GM04504 (cell line): Measurements from ENCODE around the gene PRSS21.

Source experiments
- DNase-seq: peaks from one replicate; pipeline ENCODE4 v3.0.0-alpha.2; 2012; ENCODE audit warnings: low read depth

PRSS21 gene, protein sequence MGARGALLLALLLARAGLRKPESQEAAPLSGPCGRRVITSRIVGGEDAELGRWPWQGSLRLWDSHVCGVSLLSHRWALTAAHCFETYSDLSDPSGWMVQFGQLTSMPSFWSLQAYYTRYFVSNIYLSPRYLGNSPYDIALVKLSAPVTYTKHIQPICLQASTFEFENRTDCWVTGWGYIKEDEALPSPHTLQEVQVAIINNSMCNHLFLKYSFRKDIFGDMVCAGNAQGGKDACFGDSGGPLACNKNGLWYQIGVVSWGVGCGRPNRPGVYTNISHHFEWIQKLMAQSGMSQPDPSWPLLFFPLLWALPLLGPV

DNA sequence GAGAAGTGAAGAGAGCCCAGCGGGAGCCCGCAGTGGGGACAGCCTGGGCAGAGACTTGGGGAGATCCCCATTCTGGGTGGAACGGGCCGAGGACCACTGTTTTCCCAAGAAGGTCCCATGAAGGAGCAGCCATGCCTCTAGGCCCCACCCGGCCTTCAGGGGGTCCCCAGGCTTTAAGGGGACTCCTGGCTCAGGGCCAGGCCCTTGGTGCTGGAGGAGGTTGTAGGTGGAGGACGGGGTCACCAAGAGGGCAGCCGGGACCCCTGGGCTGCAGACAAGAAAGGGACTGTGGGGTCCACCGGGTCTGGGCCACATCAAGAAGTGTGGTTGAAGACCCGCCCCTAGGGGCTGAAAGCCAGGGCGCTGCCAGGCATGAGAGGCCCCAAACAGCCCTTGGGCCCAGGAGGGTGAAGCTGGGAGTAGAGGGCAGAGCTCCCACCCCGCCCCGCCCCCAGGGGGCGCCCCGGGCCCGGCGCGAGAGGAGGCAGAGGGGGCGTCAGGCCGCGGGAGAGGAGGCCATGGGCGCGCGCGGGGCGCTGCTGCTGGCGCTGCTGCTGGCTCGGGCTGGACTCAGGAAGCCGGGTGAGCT, at the start of gene PRSS21:
PRSS21 (plus strand) TSS at position 487 of the 589 bp plus-strand sequence; CDS start at position 519, 32 bp downstream.
- DNase-seq = no peak

DNA sequence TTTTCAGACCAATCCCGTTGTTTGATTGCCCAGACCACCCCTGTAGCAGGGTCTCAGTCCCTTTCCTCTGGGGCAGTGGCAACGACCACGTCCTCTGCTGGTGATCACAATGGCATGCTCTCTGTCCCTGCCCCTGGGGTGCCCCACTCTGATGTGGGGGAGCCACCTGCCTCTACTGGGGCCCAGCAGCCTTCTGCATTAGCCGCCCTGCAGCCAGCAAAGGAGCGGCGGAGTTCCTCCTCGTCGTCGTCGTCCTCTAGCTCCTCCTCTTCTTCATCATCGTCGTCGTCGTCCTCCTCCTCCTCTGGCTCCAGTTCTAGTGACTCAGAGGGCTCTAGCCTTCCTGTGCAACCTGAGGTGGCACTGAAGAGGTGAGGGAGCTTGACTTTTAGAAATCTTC, 49.1 kb upstream of the PRSS21 start:
- DNase-seq = no peak

DNA sequence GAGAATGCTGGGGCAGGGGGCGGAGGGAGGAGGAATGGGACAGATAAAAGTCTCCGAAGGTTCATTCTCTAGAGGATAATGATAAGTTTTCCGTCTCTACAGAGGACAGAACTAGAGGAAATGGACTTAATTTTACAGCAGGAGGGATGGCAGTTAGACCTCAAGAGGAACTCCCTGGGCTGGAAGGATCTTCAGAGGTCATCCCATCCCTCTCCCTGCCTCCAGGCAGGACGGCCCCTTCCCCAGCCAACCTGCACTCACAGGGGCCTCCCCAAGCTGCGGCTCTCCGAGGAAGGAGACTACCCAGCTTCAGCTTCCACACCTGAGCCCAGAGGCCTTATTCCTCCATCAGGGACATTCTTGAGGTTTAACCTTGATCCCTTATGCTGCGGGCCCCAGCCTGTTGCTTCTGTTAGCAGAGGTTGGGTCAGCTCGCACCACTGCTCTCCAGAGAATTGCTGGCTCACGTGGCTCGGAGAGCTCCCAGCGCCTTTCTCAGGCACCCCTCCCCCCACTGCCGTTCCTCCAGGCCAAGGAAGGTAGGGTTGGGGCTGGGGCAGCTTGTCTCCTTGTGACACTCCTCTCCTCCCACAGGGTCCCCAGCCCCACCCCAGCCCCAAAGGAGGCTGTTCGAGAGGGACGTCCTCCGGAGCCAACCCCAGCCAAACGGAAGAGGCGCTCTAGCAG, 48.5 kb upstream of the PRSS21 start:
- no peak for DNase-seq

DNA sequence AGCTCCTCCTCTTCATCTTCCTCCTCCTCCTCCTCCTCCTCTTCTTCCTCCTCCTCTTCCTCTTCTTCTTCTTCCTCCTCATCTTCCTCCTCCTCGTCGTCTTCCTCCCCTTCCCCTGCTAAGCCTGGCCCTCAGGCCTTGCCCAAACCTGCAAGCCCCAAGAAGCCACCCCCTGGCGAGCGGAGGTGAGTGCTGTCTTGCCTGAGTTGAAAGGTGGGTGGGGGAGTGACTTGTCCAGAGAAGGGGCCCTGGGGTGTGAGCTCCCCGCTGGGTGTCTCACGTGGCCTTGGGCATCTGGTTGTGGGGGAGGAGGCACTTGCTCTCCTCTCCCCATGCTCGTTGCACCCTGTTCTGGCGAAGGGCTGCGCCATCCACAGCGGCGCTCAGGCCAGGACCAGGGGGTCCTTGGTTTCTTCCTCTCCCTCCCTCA, 47.9 kb upstream of the PRSS21 start:
- no peak for DNase-seq

DNA sequence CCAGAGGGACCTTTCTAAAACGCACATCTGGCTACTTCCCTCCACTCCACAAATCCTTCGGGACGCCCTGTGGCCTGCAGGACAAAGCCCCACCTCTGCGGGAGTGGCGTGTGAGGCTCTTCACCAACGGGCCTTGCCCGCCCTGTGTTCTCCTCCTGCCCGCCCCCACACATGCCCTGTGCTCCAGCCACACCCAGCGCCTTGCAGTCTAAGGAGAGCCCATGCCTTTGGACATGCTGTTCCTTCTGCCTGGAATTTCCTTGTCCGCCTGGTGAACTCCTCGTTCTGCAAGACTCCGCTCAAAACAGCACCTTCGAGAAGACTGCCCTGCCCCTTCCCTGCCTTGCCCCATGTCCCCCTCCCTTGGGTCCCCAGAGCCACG, 47.4 kb upstream of the PRSS21 start:
- no peak for DNase-seq

DNA sequence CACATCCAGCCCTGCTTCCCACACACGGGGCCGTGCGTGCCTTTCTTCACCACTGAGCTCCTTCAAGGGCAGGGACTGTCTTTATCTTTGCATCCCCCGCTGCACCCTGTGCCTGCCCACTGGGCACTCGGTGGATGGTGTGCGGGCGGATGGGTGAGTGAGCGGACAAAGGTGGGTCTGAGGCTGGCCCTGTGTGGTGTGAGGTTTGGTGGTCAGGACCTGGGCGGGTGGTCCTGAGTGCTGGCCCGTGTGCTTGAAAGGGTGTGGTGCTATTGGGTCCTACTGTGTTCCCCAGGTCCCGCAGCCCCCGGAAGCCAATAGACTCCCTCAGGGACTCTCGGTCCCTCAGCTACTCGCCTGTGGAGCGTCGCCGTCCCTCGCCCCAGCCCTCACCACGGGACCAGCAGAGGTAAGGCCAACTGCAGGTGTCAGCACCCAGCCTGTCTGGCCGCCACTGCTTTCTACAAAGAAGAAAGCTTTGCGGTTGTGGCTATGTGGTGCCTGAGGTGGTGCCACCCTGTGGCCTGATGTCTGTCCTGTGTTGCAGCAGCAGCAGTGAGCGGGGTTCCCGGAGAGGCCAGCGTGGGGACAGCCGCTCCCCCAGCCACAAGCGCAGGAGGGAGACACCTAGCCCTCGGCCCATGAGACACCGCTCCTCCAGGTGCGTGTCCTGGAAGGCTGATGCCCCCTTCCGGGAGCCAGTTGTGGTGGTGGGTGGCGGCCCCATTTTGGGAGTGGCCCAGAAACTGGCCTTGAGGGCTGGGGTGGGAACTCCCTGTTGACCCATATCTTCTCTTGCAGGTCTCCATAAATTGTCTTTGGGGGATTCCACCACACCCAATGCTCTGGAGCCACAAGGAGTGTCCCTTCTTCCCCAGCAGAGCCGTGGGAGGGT, 46.7 kb upstream of the PRSS21 start:
- DNase-seq = no peak

DNA sequence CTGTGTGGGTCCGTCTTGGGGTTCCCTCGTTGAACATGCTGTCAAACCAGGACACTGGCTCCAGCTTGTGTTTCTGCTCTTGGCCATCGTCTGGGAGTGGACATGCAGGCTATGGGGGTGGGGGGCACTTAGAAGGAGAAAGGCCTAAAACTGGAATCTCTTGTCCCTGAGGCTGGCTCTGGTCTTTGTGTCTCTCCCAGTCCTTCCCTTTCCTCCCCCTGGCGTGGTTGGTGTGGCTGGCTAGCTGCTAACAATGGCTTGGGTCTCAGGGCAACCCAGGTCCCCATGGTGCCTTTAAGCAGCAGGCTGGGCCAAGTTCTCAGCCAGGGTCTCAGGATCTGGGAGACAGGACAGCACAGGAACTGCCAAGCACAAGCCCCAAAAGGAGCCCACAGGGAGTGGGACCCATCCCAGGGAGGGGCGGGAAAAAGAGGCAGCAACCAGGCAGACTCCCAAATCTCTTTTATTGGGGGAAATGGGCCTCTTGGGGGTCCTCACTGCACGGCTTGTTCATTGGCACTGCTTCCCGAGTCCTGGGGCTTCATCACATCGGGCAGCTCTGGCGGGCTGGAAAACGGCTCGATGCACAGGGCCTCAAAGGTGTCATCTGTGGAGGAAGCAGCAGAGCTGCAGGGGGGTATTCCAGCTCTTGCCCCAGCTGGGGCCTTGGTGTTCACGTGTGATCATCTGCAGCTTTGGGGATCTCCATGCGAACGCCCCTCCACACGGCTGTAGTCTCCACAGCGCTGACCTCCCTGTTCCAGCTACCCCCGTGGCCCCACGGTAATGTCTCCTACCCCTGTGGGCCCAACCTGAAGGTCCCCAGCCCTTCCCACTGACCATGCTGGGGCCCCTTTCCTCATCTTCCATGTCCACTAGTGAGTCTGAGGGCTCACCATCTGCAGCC, 45.3 kb upstream of the PRSS21 start:
- DNase-seq = no peak

DNA sequence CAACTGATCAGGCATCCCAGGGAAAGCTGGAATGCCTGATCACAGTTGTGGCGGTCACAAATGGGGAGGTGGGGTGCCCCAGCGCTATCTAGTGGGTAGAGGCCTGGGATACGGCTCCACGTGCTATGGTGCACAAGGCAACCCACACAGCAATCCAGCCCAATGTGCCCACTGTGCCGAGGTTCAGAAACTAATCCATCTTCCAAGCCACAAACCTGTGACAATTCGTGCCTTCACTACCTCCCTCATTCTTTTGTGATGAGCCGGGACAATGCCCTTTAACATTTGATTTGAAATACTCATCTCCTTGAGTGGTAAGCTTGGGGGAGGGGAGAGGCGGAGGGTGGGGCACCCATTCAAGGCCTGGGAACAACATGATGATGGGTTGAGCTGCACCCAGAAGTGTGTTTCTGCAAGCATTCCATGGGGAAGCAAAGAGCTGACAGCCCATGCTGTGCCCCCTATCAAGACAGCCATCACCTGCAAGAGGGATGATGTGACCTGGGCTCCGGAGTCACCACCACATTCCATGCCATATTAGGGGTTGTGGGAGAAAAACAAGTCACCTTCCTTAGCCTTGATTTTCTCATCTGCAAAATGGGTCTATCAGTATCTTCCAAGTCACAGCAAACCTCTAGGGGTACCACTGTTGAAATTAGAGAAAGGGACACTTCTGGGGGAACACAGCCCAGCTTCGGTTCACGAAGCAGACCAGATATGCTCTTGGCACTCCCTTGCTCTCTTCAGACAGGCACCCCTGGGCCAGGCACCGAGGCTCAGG, 43.7 kb upstream of the PRSS21 start:
- DNase-seq = no peak

DNA sequence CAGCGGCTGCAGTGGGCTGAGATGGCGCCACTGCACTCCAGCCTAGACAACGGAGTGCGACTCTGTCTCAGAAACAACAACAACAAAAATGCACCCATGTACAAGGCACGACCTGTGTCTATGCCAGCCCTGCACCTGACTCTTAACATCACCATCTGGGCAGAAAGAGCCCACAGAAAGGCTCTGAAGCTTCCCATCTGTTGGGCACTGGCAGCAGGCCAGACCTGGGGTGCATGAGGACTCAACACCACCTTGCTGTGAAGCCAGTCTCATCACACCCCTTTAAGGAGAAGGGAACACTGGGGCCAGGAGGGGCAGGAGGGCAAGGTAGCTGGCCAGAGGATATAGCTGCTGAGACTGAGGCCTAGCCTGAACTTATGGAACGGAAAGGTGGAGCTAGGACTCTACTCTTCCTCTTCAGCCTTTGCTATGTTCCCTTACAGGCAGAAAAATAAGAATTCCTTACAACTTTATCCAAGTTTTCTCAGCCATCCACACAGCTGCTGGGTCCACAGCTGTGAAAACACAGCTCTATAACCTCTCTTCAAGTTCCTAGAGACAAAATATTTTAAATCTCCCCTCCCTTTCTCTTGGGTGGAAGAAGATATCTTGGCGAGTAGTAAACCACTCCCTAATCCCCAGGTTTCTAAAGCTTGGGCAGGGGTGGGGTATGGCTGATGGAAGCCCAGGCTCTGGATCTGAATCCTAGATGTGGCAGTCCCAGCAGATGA, 42.7 kb upstream of the PRSS21 start:
- no peak for DNase-seq

DNA sequence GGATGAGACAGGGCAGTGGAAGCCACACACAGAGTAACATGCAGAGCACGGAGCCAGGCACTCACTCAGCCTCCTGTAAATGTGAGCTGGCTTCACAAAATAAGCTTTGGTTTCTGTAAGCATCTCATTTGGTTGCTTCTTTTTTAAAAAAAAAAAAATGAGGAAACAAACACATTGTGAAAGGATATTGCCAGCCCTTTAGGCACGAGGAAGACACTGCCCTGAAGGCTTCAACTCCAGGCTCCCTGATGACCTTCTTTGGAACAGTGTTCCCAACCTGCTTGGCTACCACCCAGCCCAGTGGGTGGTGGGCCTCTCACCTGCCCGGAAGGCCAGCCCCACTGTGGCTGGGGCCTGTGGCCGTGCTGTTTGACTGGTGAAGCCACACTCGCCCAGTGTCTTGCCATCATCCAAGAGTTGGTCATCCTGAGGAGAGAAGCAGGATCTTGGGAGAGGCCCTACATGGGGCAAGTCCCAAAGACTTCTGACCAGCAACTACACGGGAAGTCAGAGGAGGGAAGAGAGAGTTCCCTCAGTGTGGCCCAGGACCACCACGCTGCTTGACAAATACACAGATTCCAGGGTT, 41.8 kb upstream of the PRSS21 start:
- no peak for DNase-seq

DNA sequence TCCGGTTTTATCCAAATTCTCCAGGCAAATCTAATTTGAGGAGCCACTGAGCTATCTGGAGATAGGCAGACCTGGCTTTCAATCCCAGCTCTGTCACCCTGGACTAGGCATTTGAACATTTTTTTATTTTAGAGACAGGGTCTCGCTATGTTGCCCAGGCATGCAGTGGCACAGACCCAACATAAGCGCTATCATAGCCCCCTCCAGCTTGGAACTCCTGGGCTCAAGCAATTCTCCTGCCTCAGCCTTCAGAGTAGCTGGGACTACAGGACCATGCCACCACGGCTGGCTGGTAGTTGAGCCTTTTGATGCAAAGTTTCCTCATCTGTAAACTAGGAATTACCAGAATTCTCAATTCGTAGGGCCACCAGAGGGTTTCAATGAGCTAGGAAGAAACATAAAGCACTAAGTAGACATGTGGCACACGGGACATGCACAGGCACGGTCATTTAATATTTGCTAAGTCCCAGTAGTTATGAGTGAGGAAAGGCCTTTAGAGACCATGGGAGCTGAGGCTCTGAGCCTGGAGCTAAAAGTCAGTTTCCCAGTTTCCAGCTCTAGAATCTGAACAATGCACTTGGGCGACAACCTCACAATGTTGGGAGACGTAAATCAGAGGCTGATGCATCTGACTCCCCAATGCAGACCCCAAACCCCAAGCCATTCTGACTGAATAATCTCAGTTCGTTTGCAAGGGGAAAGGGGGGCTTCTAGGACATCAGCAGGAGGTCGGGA, 41.1 kb upstream of the PRSS21 start:
- DNase-seq = no peak

DNA sequence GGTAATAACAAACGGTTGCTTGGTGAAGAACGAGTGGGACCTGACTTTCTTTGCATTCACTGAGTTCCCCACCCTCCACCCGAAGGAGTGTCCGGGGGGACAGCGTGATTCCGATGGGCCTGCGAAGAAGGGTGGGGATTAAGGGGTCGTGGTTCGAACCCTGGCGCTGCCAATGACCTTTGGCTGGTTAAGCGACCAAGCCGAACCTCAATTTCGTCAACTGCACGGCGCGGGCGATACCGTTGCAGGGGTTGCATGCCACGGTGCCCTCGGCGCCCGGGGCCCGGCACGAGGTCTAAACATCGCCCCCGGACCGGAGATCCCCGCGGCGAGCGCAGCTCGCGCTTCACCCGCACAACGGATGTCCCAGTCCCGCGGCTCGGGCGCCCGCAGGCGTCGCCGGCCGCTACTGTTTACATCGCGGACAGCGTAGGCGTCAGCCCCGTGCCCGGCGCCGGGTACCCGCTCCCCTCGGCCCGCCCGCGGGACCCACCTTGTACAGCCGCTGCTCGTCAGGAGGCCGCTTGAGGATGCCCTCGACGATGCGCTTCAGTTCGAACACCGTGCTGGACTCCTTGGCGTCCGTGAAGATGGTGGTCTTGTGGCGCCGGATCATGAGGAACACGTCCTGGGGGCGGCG, 40.4 kb upstream of the PRSS21 start:
- DNase-seq = no peak

DNA sequence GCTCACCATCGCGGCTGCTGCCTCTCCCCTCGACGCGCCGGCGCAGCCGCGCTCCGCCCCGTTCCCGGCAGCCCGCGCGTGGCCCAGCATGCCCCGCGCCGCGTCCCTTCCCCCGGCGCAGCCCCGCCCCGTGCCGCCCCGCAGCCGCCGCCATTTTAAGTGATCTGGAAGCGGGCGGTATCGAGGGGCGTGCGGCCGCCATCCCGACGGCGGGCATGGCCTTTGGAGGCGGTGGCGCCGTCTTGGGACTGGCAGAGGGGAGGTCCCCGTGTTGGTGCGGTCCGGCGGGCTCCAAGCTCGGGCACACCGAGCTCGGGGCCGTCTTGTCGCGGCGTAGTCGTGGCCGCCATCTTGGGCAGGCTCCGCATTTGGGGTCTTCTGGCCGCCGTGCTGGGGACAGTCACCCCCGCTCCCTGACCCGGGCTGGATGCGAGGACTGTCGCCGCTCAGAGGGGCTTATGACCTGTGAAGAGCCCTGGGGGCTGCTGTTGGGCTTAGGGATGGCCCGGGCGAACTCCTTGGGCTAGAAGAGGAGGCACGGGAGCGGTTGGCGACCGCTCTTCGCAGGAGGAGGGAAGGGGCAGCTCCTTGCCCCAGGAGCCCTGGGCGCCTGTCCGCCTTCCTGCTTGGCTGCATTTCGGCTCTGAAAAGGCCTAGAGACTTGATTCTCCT, 39.7 kb upstream of the PRSS21 start, which contains the start of gene ELOB:
ELOB (minus strand) TSS at position 50 of the 672 bp plus-strand sequence; CDS start at position 9, 41 bp downstream.
- DNase-seq = peak; percentile 69

DNA sequence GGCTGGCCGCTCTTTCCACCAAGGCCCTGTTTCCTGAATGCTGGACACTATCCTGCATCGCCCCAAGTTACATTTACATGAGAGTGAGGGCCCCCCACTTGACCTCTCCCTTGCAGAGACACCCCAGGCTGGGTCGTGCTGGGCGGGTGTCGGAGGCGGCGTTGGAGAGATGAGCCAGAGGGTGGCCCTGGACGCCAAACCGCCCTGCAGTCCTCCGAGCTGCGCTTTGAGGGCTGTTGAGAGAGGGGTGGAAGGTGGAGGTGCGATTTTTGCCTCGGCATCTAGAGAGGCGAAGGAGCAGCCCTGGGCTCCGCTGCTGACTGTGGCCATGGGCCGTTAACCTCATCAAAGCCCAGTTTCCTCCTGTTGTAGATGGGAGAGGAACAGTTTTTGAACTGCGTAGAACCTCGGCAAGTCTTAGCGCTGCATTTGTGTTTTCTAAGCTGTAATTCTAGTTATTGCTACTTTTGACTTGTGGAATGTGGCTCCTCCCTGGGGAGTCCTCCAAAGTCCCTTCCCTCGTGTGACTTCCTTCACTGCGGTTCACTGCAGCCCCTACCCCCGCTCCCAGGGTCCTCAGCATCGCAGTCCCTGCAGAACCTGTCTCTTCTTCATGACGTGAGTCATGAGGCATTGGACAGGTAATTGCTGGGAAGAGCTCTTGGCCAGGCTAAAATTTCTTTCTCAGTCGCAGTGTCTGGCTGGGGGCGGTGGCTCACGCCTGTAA, 39.0 kb upstream of the PRSS21 start:
- no peak for DNase-seq

DNA sequence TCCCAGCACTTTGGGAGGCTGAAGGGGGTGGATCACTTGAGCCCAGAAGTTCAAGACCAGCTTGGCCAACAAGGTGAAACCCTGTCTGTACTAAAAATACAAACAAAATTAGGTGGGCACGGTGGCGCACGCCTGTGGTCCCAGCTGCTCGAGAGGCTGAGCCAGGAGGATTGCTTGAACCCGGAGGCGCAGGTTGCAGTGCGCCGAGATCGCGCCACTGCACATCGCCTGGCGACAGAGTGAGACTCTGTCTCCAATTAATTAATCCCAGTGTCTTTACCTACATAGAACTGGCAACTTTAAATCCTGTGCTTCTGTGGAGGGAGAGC, 38.4 kb upstream of the PRSS21 start:
- no peak for DNase-seq

DNA sequence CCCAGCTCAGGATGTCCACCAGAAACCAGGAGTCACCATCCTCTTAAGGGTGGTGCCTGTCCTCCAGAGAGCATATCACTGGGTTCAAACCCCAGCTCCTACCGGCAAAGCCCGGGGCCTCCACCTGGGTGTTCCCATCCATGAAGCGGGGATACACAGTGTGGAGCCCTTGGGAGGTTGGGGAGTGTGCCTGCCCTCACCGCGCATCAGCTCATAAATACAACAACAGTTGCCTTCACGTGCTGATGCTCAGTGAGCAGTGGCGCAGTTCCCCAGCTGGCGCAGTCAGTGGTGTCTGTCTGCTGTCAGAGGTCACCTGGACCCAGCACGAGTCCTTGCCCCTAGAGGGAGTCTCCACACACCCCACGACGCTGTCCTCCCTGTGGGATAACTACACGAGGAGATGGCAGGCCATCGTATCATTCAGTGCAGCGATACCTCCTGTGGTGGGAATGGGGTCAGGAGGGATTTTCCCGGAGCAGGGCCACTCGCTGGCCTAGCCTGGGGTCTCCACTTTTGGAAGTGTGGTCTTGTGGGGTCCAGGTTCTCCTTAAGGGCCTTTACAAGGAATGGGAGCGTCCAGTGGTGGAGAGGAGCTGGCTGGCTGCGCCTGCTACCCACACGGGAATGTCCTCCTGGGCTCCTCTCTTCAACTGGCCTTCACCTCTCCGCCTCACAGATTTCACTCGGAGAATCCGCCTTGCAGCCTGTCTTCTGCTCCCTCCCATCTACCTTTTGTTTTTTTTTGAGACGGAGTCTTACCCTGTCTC, 37.7 kb upstream of the PRSS21 start:
- DNase-seq = no peak
